Measurements from ENCODE around the gene MEN1.

- TF ChIP-seq EZH2 (IDR thresholded peaks at IDR 0.05; ENCODE audit: insufficient read depth, poor library complexity, severe bottlenecking) (no peak), EZH2phosphoT487 (IDR thresholded peaks at IDR 0.05; ENCODE audit: insufficient read depth, low read depth) (no peak)
These were observed 38.0 kb upstream of the MEN1 start for GRCh38 chr11:64848214-64848825.
